ENCODE data around the gene SMYD1. TPM values are rescaled to one million over a fixed set of nuclear protein-coding genes. Genes with fewer than 3 reads are reported as not detected.

The SMYD1 gene
- total RNA-seq, 1 donor from 2014 or later: not detected

DNA sequence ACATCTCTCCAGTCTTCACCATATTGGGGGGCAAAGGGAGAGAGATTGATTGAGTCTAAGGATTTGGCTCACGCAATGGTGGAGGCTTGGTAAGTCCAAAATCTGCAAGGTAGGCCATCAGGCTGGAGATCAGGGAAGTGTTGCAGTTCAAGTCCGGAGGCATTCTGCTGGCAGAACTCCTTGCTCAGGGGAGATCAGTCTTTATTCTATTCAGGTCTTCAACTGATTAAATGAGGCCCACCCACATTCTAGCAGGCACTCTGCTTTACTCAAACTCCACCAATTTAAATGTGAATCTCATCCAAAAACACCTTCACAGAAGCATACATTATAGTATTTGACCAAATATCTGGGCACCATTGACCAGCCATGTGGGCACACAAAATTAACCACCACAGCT, 21.4 kb downstream of the SMYD1 start:
- TF ChIP-seq, protein P1, sequence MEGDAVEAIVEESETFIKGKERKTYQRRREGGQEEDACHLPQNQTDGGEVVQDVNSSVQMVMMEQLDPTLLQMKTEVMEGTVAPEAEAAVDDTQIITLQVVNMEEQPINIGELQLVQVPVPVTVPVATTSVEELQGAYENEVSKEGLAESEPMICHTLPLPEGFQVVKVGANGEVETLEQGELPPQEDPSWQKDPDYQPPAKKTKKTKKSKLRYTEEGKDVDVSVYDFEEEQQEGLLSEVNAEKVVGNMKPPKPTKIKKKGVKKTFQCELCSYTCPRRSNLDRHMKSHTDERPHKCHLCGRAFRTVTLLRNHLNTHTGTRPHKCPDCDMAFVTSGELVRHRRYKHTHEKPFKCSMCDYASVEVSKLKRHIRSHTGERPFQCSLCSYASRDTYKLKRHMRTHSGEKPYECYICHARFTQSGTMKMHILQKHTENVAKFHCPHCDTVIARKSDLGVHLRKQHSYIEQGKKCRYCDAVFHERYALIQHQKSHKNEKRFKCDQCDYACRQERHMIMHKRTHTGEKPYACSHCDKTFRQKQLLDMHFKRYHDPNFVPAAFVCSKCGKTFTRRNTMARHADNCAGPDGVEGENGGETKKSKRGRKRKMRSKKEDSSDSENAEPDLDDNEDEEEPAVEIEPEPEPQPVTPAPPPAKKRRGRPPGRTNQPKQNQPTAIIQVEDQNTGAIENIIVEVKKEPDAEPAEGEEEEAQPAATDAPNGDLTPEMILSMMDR (conservative IDR thresholded peaks at IDR 0.05): no peak
- H3K9me3 Mint-ChIP-seq: no peaks in the 10 kb centered on the region
- H3K36me3 Mint-ChIP-seq (ENCODE audit: low read depth): no peaks in the 10 kb centered on the region
- H3K4me3 Mint-ChIP-seq: no peak overlapping the region
- peaks cover 22% of the 10 kb centered on the region for H3K4me1 Mint-ChIP-seq
- H3K27ac Mint-ChIP-seq (ENCODE audit: unreplicated experiment): no peak overlapping the region
- DNase-seq (ENCODE audit: low read depth, low spot score): no peak
- H3K27me3 Mint-ChIP-seq (ENCODE audit: low read depth): no peaks in the 10 kb centered on the region

DNA sequence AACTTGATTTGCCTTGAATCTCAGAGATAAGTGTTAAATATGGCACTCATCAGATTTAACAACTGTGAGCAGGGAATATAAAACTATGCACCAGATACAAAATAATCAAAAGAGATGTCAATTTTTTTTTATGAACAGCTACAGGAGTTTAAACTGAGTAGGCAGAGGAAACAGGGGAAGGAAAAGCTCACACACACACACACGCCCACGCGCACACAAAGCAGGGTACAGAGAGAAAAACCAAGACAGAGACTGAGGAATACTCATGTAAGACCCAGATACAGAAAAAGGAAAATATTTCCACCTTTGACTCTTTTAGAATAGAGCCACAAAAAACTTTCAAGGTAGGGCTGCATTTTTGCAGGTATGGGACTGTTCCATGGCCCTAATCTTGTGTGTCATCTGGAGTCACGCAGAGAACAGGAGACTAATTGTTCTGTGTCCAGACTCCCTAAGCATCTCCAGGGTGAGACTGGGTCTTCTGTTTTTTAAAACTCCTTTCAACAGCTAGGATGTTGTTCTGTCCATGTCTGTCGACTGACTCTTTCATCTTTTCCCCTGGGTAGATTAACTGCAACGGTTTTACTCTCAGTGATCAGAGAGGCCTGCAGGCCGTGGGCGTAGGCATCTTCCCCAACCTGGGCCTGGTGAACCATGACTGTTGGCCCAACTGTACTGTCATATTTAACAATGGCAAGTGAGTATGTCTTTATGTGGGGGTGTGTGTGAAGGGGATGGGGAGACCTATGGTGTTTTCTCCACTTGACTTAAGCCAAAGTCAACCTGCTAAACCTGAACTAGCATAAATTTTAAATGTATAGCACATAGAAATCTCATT, 23.0 kb downstream of the SMYD1 start:
- TF ChIP-seq, protein P1 (conservative IDR thresholded peaks at IDR 0.05): no peak
- no peak for DNase-seq (ENCODE audit: low read depth, low spot score)
- H3K36me3 Mint-ChIP-seq (ENCODE audit: low read depth): no peaks in the 10 kb centered on the region
- peaks cover 25% of the 10 kb centered on the region for H3K4me1 Mint-ChIP-seq
- no peaks in the 10 kb centered on the region for H3K9me3 Mint-ChIP-seq
- H3K4me3 Mint-ChIP-seq: no peak overlapping the region
- no peaks in the 10 kb centered on the region for H3K27me3 Mint-ChIP-seq (ENCODE audit: low read depth)
- H3K27ac Mint-ChIP-seq (ENCODE audit: unreplicated experiment): peak overlapping the region; percentile 46

GRCh38 chr2:88091943-88092342, 24.3 kb downstream of the SMYD1 start:
- Mint-ChIP-seq H3K4me1 (peaks cover 25% of the 10 kb centered on the region), H3K4me3 (no peak overlapping the region), H3K27me3 (ENCODE audit: low read depth) (no peaks in the 10 kb centered on the region), H3K36me3 (ENCODE audit: low read depth) (no peaks in the 10 kb centered on the region), H3K9me3 (no peaks in the 10 kb centered on the region), H3K27ac (ENCODE audit: unreplicated experiment) (no peak overlapping the region)
- TF ChIP-seq, protein P1 (conservative IDR thresholded peaks at IDR 0.05): no peak
- DNase-seq (ENCODE audit: low read depth, low spot score): no peak

DNA sequence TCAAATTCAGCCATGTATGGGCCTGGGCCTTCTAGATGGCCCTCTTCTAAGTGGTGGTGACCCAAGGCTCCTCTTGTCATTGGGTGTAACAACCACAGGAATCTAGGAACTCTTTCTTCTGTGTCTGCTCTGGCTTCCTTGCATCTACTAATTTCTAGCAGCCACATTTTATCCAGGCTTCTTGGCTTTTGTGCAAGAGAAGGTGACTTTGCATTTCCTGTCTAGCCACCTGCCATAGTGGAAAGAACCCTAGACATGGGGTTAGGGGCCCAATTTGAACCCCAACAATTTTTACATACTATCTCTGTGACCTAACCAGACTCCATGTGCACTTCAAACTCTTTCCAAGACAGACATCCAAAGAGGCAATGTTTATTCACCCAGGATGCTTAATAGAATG, 25.1 kb downstream of the SMYD1 start:
- Mint-ChIP-seq H3K9me3 (no peaks in the 10 kb centered on the region), H3K4me3 (no peak overlapping the region), H3K27ac (ENCODE audit: unreplicated experiment) (no peak overlapping the region), H3K4me1 (peaks cover 22% of the 10 kb centered on the region), H3K36me3 (ENCODE audit: low read depth) (no peaks in the 10 kb centered on the region), H3K27me3 (ENCODE audit: low read depth) (no peaks in the 10 kb centered on the region)
- no peak for DNase-seq (ENCODE audit: low read depth, low spot score)
- TF ChIP-seq, protein P1 (conservative IDR thresholded peaks at IDR 0.05): no peak

DNA sequence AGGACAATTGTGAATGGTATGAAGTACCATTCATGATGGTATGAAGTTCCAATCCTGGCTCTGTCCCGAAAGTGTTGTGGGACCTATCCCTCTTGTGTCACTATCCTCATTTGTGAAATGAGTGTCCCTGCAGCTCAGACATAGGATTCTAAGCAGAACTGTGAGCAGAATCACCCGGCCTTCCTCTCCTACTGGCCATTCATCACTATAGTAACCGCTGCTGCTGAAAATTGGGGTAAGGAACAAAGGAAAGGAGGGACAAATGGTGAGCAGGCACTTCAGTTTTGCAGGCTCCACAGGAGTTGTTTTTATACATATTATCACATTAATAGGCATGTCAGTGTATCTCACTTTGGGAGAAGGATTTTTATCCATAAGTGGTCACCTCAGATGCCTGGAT, 27.4 kb downstream of the SMYD1 start:
- Mint-ChIP-seq H3K27me3 (ENCODE audit: low read depth) (no peaks in the 10 kb centered on the region), H3K4me3 (no peak overlapping the region), H3K4me1 (peaks cover 22% of the 10 kb centered on the region), H3K27ac (ENCODE audit: unreplicated experiment) (no peak overlapping the region), H3K9me3 (peaks cover 1% of the 10 kb centered on the region), H3K36me3 (ENCODE audit: low read depth) (no peaks in the 10 kb centered on the region)
- TF ChIP-seq, protein P1 (conservative IDR thresholded peaks at IDR 0.05): no peak
- DNase-seq (ENCODE audit: low read depth, low spot score): no peak

Data from neural crest cell (in vitro differentiated cells).